SU-DHL-6 (cell line): ENCODE data around the gene GRID2.

ENCODE experiments used
- EZH2phosphoT487 ChIP-seq: fragments of 200-600 bp; sonication (generic), shearing (Covaris generic); conservative IDR thresholded peaks from 2 replicates; pipeline ENCODE4 v1.6.1; 2018; ENCODE audit warnings: mild to moderate bottlenecking, antibody characterized with exemption, low read length, moderate library complexity, mixed read lengths
- TF ChIP-seq, protein P1 (sequence below): fragments of 200-600 bp; sonication (generic); IDR thresholded peaks from one replicate; pipeline ENCODE4 v1.5.1; 2017; ENCODE audit warnings: antibody characterized with exemption, mild to moderate bottlenecking, low read length, moderate library complexity; ENCODE audit not compliant: insufficient read depth, poor library complexity, severe bottlenecking

GRCh38 chr4:93802045-93802444 is 1498.3 kb downstream of the GRID2 start:
- TF ChIP-seq, protein P1, sequence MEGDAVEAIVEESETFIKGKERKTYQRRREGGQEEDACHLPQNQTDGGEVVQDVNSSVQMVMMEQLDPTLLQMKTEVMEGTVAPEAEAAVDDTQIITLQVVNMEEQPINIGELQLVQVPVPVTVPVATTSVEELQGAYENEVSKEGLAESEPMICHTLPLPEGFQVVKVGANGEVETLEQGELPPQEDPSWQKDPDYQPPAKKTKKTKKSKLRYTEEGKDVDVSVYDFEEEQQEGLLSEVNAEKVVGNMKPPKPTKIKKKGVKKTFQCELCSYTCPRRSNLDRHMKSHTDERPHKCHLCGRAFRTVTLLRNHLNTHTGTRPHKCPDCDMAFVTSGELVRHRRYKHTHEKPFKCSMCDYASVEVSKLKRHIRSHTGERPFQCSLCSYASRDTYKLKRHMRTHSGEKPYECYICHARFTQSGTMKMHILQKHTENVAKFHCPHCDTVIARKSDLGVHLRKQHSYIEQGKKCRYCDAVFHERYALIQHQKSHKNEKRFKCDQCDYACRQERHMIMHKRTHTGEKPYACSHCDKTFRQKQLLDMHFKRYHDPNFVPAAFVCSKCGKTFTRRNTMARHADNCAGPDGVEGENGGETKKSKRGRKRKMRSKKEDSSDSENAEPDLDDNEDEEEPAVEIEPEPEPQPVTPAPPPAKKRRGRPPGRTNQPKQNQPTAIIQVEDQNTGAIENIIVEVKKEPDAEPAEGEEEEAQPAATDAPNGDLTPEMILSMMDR: no peak
- TF ChIP-seq EZH2phosphoT487: no peak
